ENCODE measurements around the gene GSTO2. TPM values are rescaled to one million over a fixed set of nuclear protein-coding genes. Genes with fewer than 3 reads are reported as not detected.

GSTO2 gene
- total and polyA plus RNA-seq, 10 of the 15 experiments (the other 5 are each of a cell fraction or from before 2014, with no cell fraction given) = 0.16 to 0.86 (median 0.46) TPM

DNA sequence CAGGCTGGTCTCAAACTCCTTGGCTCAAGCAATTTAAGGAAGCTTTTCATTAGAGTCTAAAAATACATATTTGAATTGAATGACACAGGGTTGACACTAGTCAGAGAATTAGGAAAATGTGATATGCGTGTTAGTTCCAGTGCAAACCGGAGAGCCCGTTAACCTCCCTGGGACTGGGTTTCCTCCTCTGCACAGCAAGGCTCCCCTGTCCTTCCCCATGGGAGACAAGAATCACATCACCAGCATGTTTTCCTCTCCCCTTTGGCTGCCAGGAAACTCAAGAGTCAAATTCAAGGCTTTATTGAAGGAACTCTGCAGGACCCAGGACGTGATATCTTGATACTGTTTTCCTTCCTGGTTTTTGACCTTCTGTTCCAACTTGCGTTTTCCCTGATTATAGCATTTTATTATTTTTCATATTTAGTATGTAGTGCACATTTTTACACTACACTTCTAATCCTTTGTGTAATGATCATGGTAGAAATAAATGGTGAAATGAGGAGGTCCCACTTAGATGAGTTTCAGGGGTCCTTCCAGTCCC lies 24.9 kb downstream of the GSTO2 start:
- DNase-seq (ENCODE audit: low read depth, low spot score) = no peak
- intact Hi-C loops (cut with micrococcal nuclease; ENCODE audit: unreplicated experiment) (loop anchor here (10.0 kb wide), 1 partner anchor 191 kb away; no protein-coding TSS in a partner anchor), in situ Hi-C loops (cut with MboI) (loop anchor here (10.0 kb wide), 1 partner anchor 51 kb away; no protein-coding TSS in a partner anchor)
- TF ChIP-seq NBN (IDR thresholded peaks at IDR 0.05) = no peak
- no peak for TF ChIP-seq BRCA1 (IDR thresholded peaks at IDR 0.05; ENCODE audit: low read depth, low read length)
- TF ChIP-seq ZNF217 (IDR thresholded peaks at IDR 0.05) = no peak
- no peak for TF ChIP-seq ESRRA (IDR thresholded peaks at IDR 0.05; ENCODE audit: low read length)
- no peak for TF ChIP-seq ZBED1 (IDR thresholded peaks at IDR 0.05; ENCODE audit: borderline replicate concordance)
- no peak for TF ChIP-seq TAF1 (IDR thresholded peaks at IDR 0.05; ENCODE audit: borderline replicate concordance, low read depth, low read length)
- RAD21 ChIA-PET (ENCODE audit: unreplicated experiment) = interaction anchor here (0.8 to 5.0 kb wide), 6 partner anchors 10 to 56 kb away, joined by 3 to 55 read pairs (median 3); no protein-coding TSS in a partner anchor
- POLR2A ChIA-PET = interaction anchor here (0.5 to 0.6 kb wide), 2 partner anchors 12 to 617 kb away, joined by 4 read pairs; no protein-coding TSS in a partner anchor
- BruUV-seq (replicated peaks) = no TSS peak
- SMC1A ChIA-PET (ENCODE audit: uncharacterized antibody, unreplicated experiment) = interaction anchor here (0.9 to 7.9 kb wide), 5 partner anchors 9 to 61 kb away, joined by 3 to 90 read pairs (median 10); no protein-coding TSS in a partner anchor
- ATAC-seq = no peak
- Histone ChIP-seq H3K79me2 (ENCODE audit: control insufficient read depth, insufficient read depth, low read length) (no peaks in the 10 kb centered on the region), H3K9ac (ENCODE audit: control insufficient read depth, insufficient read depth, low read length) (no peak overlapping the region), H3K27me3 (replicated peaks in 1 of 2; ENCODE audit: control insufficient read depth in 2 of 2, insufficient read depth in 2 of 2, low read length in 1 of 2) (peaks cover 0 to 3% of the 10 kb centered on the region in 2 experiments; a peak in 2 of 4 replicates), H3K27ac (ENCODE audit: control insufficient read depth, insufficient read depth) (no peak overlapping the region), H3K4me3 (no peak overlapping the region), H3K36me3 (ENCODE audit: control insufficient read depth in 2 of 2, insufficient read depth in 2 of 2, low read length in 1 of 2) (no peaks in the 10 kb centered on the region), H4K20me1 (ENCODE audit: control insufficient read depth, insufficient read depth) (no peaks in the 10 kb centered on the region), H2AFZ (ENCODE audit: control insufficient read depth, low read depth, low read length) (no peak overlapping the region), H3K4me2 (ENCODE audit: control insufficient read depth, insufficient read depth) (no peak overlapping the region), H3K4me1 (ENCODE audit: control insufficient read depth, insufficient read depth, low read length) (no peaks in the 10 kb centered on the region), H3K9me3 (replicated peaks; ENCODE audit: control insufficient read depth, insufficient read depth, low read length) (no peaks in the 10 kb centered on the region)
- no peak for FAIRE-seq
- WGBS (ENCODE audit: insufficient coverage, insufficient replicate concordance, low lambda C conversion rate, missing lambda C conversion rate) = 62% methylated on average over 5 of the region's 5 CpGs
- CTCF ChIA-PET = interaction anchor here (1.0 to 12.8 kb wide), 11 partner anchors 11 to 406 kb away, joined by 3 to 333 read pairs (median 19); partner anchors contain the start of genes CFAP58, GSTO1 and ITPRIP

All from GM12878 (cell line).